NCI-H2107 (cell line): ENCODE results near the gene PCAT6.

Experiments used
- DNase-seq: peaks from one replicate; lab custom pipeline; 2025; lab: John Stamatoyannopoulos, UW

The PCAT6 gene

DNA sequence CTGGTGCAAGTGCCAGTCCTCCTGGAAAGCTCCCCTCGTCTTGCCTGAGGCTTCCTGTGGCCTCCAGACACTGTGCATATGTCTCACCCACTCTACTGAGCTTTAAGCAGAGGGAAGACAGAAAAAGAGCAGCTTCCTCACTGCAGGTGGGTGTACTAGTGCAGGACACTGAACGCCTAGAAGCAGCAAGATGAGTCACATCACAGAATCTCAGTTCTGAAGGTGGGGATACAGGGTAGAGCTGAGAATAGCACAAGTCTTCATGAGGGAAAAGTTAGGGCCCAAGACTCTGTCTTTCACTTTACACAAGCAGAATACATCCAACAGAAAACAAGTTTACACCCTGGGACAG lies 37.4 kb downstream of the PCAT6 start:
- no peak for DNase-seq

DNA sequence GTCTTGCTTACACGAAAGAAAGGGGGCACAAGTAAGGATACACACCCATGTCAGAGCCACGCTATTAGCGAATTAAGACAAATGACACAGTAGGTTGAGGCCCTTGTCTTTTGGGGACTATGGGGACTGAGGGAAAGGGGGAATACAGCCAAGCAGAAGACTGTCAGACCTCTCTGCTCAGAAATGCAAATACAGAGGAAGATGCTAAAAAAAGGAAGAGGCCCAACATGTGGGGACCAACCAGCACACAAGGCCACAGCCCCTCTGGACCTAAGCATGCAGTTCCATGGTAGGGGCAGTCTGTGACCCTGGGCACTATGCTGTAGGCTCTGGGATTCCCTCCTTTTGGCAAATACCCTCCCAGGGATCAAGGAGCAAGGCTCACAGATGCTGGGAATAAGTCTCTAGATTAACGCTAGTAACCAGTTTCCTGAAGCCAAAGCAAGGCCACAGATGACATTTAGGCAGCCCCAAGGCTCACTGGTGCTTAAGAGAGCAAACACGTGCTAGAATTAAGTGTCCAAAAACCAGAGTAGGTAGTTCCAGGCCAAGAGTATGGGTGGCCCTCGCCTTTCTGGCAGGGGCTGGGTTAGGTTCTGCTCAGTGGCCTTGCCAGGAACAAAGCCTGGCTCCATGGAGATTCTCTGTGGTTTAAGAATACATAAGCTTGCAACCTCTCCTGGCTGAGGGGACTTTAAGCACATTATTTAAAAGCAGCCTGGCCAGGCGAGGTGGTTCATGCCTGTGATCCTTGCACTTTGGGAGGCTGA lies 40.0 kb downstream of the PCAT6 start:
- DNase-seq = no peak

DNA sequence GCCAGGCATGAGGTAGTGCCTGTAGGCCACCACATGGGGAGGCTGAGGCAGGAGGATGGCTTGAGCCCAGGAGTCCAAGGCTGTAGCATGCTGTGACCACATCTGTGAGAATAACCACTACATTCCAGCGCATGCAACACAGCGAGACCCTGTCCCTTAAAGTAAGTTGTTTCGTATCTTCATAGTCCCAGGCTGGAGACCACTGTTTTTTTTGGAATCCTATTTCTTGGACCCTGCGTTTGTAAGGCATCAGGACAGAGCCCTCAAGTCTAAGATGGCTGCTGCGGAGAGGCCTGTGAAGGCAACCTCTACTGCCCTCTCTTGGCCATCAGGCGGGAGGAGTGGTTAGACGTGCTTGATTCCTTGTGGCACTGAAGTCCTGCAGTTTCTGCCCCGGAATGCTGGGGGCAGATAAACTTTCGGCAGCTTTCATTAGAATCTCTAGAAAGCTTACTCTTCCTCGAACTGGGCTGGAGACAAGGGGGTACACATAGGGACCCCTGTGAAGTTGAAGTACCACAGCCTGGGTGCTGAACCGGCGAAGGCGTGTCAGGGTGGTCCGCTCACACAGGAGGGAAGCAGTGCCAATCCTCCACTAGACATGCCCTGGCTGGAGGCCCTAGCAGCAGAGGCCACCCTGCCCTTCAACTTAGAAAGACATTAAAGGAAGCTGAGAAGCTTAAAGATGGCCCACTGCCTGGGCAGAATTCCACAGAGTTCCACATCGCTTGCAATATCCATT lies 41.6 kb downstream of the PCAT6 start:
- no peak for DNase-seq

DNA sequence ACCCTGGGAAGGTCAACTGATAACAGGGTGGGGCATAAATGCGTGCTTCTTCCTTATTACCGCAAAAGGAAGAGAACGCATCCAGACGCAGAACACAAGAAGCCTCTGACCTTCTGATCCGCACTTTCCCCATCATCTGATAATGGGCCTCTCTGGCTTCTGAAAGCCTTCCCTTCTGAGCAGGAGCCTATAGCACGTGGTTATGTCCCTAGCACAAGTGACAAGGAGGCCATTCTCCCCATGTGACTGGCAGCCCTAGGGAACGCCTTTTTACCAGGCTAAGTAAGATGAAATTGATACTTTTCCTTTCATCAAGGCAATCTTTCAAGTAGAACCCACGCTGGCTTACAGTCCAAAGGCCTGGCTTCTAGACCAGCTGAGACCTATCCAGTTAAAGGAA lies 44.0 kb downstream of the PCAT6 start:
- no peak for DNase-seq

DNA sequence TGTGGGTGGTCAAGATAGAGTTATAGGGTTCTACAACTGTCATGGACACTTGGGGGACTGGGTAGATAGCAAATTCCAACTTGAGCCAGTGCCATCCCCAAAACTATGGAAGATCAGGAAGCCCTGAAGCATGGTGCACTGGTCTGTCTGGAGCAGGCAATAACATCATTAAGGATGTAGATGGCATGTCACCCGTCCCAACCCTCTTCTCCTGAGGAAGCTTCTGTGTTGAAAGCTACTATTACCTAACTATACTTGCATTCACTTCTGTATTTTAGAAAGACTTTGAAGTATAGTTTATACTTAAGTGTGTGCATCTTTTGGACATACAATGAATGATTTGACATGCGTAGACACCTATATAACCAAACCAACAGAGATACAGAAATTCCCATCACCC lies 45.3 kb downstream of the PCAT6 start:
- DNase-seq = no peak

DNA sequence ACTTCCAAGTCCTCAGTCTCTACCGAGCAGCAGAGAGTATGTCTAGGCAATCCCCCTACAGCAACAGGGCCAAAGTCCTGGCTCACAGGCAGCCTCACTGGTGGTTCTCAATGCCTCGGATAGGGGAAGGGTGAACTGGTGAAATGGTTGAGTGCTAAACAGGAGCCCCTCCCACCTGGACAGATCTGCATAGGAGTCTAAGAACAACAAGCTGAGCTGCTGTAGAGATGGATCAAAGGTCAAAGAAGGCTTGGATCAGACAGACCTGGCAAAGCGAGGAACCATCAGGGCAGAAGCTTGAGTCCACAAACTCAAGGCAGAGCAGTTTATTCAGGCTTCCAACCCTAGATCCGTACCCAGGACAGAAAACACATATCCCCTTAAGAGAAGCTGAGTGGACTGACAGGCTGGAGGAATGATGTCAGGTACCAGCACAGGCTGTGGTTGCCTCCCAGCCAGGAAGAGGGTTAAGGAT lies 46.4 kb downstream of the PCAT6 start:
- no peak for DNase-seq

DNA sequence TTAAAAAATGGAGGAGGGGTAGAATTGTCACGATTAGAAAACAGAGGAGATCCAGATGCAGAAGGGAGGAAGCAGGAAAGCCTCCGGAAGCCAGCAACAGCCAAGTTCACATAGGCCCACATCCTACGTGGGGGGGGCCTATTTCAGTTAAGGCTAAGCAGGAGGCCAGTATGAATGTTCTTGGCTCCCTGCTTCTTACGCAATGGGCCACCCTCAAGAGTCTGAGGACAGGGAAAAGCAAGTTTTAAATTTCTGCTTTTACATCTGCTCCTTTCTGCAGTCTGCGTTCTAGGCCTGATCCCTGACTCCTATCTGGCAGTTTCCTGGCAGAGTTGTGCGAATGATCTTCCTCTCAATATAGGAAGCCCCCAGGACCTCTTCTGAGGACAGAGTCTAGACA lies 47.6 kb downstream of the PCAT6 start:
- DNase-seq = no peak

DNA sequence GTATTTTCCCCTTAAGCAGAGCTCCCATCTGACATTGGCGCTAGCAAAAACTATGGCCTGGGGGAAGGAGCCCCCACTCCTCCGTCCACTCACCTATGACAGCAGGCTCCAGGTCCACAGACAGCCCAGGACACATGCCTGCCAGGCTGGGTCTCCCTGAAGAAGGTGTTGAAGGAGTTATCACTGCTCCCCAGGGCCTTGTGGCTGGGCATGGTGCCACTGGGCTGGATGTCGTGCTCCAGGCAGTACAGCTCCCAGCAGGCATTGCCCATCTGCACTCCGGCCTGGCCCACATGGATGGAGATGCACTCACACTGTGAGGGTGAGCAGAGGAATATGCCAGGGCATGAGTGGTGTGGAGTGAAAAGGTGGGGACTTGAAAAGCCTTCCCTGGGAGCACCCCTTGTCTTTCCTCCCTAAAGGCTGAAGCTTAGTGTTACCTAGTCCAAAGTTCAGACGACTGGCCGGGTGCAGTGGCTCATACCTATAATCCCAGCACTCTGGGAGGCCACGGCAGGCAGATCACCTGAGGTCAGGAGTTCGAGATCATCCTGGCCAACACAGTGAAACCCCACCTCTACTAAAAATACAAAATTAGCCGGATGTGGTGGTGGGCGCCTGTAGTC lies 48.1 kb downstream of the PCAT6 start:
- no peak for DNase-seq

DNA sequence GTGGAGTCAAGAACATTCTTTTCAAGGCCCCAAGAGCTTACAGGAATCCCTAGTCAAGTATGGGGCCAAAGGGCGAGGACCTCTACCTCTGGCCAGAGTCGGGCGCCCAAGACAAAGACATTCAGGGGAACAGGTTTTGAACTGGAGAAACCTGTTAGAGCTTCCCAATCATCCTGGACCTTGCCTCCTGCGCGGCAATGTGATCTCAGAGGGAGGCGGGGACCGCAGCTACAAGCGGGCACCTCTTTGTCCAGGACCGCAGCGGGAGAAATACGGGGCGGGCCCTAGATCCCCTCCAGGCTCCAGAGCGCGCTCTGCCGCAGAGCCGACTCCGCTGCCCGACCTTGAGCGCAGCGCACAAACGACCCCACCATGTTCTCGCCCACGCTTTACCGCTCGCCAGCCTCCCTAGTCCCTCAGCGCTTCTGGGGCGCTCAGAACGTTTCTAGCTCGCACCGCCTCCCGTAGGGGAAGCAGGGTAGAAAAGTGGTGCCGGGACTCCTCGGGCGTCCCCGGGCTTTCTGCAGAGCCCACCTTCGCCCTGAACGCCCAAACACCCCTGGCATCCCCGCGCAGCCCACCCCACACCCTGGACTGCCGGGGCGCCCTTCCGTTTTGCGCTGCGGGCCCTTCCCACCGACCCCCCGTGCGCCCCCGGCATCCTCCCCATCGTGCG lies 50.1 kb downstream of the PCAT6 start:
- DNase-seq = peak; percentile 50
